Spleen (tissue), 11 donors: Measurements from ENCODE around the gene MAPK1. TPM values are rescaled to one million over a fixed set of nuclear protein-coding genes. Genes with fewer than 3 reads are reported as not detected.
"Not testable (repeated sequence)": the region's sequence is repeated elsewhere in the genome, so short reads cannot be mapped to it uniquely, and the experiment has no call there.

Experiments used
- DNase-seq: peaks from one replicate; pipeline ENCODE4 v3.0.0-alpha.2; 2020
- H3K27ac ChIP-seq, 8 donors: fragments of 200-600 bp; sonication (generic) in 7 of 8; 1 replicate in 4 of 8; 2 replicates in 4 of 8; pipeline versions ENCODE4 v1.5.0 to v1.8.0; 2016 to 2021; ENCODE audit warnings: inconsistent platforms in 4 of 8, mild to moderate bottlenecking in 4 of 8, moderate library complexity in 1 of 8
- H3K27me3 ChIP-seq, 7 donors: fragments of 200-600 bp; sonication (generic) in 6 of 7; replicated peaks in 1 of 7; 1 replicate in 4 of 7; 2 replicates in 3 of 7; pipeline versions ENCODE4 v1.5.0 to v1.8.0; 2016 to 2021; ENCODE audit warnings: inconsistent platforms in 3 of 7, mild to moderate bottlenecking in 1 of 7
- H3K36me3 ChIP-seq, 6 donors: fragments of 200-600 bp; sonication (generic) in 5 of 6; 1 replicate in 4 of 6; 2 replicates in 2 of 6; pipeline versions ENCODE4 v1.5.0 to v1.8.0; 2016 to 2021; ENCODE audit warnings: inconsistent platforms in 2 of 6
- H3K4me1 ChIP-seq, 6 donors: fragments of 200-600 bp; sonication (generic) in 5 of 6; 1 replicate in 3 of 6; 2 replicates in 3 of 6; pipeline versions ENCODE4 v1.5.0 to v1.8.0; 2016 to 2021; ENCODE audit warnings: inconsistent platforms in 3 of 6
- H3K4me3 ChIP-seq, 8 donors: fragments of 200-600 bp; sonication (generic) in 7 of 8; 1 replicate in 4 of 8; 2 replicates in 4 of 8; pipeline versions ENCODE4 v1.5.0 to v1.8.0; 2016 to 2021; ENCODE audit warnings: inconsistent platforms in 4 of 8, mild to moderate bottlenecking in 4 of 8, moderate library complexity in 2 of 8
- H3K9me3 ChIP-seq, 8 donors: fragments of 200-600 bp; sonication (generic) in 7 of 8; 1 replicate in 4 of 8; 2 replicates in 4 of 8; pipeline versions ENCODE4 v1.5.0 to v1.8.0; 2016 to 2021; ENCODE audit warnings: inconsistent platforms in 4 of 8
- POLR2A ChIP-seq, 3 donors: fragments of 450-650 bp; IDR thresholded peaks; one replicate each; pipeline ENCODE4 v1.5.1; 2017; ENCODE audit warnings: antibody characterized with exemption in 3 of 3, mild to moderate bottlenecking in 1 of 3
- POLR2AphosphoS5 ChIP-seq, 3 donors: sonication (generic); formaldehyde crosslinking; IDR thresholded peaks; one replicate each; pipeline ENCODE4 v1.5.1; 2017; ENCODE audit warnings: antibody characterized with exemption in 3 of 3
- WGBS, 5 donors: extraction: QIAGEN DNeasy Blood & Tissue Kit in 3 of 5; methylation state at CpG; one replicate each; pipeline versions ENCODE4 v1.1.5 to v1.1.7; 2013 to 2018; 5-methylcytosine and 5-hydroxymethylcytosine counted together
- intact Hi-C: fragments of 100-400 bp; cut with DNase I; formaldehyde crosslinking; loops from one replicate; pipeline ENCODE4 v1.15.0; 2023; ENCODE audit warnings: low total_unique reads
- polyA plus RNA-seq, 3 donors: library from polyadenylated mRNA; stranded (reverse); fragments of 200-250 nt; gene quantifications; one replicate each; pipeline ENCODE4 v1.2.1, GENCODE V29; 2013
- total RNA-seq, 7 donors: library from RNA; depleted of rRNA in 3 of 7; stranded (reverse); fragments of >200 nt in 3 of 7; fragmentation: NEBNext Ultra II Directional in 4 of 7; extraction: Animal tissue kit (Norgen Biotek cat#: 25700) in 4 of 7; gene quantifications; one replicate each; pipeline versions ENCODE4 v1.1.0 to v1.2.1, GENCODE V29; 2016 to 2021
- TF ChIP-seq, protein P1 (sequence below), 11 experiments: fragments of 200-600 bp in 7 of 11; fragments of 450-650 bp in 4 of 11; sonication (generic) in 4 of 11; IDR thresholded peaks in 8 of 11; conservative IDR thresholded peaks in 3 of 11; 1 replicate in 7 of 11; 2 replicates in 4 of 11; pipeline versions ENCODE4 v1.4.0 to v1.8.0; 2016 to 2021; ENCODE audit warnings: antibody characterized with exemption in 11 of 11, inconsistent platforms in 4 of 11, mild to moderate bottlenecking in 1 of 11
- donor health status: healthy with polysubstance abuse.
- donor health status: DM: no; HTN: no; CAD: no; lungs with moderate emphysema.
- donor health status: DM: no; HTN: no; CAD: no.
- donor health status: Bipolar disorder and iron deficiency.
- donor health status: healthy.
- donor health status: DM: no; HTN: no; CAD: no.
- donor health status: DM: yes; HTN: yes; CAD: no.

Gene MAPK1
- total and polyA plus RNA-seq, 10 donors: 11.6 to 165 (median 106) TPM

DNA sequence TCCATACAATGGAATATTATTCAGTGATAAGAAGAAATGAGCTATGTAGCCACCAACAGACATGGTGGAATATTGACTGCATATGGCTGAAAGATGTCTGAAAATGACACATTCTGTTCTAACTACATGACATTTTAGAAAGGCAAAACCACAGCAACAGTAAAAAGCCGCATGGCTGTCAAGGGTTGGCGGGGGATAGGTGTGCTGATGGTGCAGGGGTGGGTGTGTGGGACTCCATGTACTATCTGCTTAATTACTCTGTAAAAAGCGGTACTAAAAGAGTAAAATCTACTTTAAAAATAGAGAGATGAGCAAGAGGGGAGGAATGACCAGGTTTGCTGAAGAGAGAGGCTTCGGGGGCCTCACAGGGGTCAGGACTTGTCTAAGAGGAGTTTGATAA is 115.2 kb downstream of the MAPK1 start:
- peaks cover 0 to 36% (median 13%) of the 10 kb centered on the region in 6 donors for H3K4me1 ChIP-seq
- TF ChIP-seq POLR2A (IDR thresholded peaks at IDR 0.05): no peak
- TF ChIP-seq POLR2AphosphoS5 (IDR thresholded peaks at IDR 0.05): no peak
- TF ChIP-seq, protein P1, sequence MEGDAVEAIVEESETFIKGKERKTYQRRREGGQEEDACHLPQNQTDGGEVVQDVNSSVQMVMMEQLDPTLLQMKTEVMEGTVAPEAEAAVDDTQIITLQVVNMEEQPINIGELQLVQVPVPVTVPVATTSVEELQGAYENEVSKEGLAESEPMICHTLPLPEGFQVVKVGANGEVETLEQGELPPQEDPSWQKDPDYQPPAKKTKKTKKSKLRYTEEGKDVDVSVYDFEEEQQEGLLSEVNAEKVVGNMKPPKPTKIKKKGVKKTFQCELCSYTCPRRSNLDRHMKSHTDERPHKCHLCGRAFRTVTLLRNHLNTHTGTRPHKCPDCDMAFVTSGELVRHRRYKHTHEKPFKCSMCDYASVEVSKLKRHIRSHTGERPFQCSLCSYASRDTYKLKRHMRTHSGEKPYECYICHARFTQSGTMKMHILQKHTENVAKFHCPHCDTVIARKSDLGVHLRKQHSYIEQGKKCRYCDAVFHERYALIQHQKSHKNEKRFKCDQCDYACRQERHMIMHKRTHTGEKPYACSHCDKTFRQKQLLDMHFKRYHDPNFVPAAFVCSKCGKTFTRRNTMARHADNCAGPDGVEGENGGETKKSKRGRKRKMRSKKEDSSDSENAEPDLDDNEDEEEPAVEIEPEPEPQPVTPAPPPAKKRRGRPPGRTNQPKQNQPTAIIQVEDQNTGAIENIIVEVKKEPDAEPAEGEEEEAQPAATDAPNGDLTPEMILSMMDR (IDR thresholded peaks at IDR 0.05 in 8 of 11, conservative IDR thresholded peaks at IDR 0.05 in 3 of 11): no peak
- no peaks in the 10 kb centered on the region for H3K9me3 ChIP-seq
- H3K4me3 ChIP-seq: no peak overlapping the region
- H3K27me3 ChIP-seq: no peaks in the 10 kb centered on the region
- H3K36me3 ChIP-seq: peaks cover 0 to 50% (median 8%) of the 10 kb centered on the region in 6 donors
- H3K27ac ChIP-seq: no peak overlapping the region
- WGBS, 5 donors: 89 to 94% (median 93%) methylated on average over 4 of the region's 4 CpGs
- intact Hi-C loops: no loop called here
- no peak for DNase-seq

GRCh38 chr22:21745948-21746347 is 121.5 kb downstream of the MAPK1 start:
- whole genome bisulfite sequencing, 5 donors: 79 to 85% (median 82%) methylated on average over 8 of the region's 8 CpGs
- Histone ChIP-seq H3K27me3 (no peaks in the 10 kb centered on the region), H3K4me1 (no peaks in the 10 kb centered on the region), H3K9me3 (no peaks in the 10 kb centered on the region), H3K27ac (no peak overlapping the region), H3K4me3 (no peak overlapping the region), H3K36me3 (no peaks in the 10 kb centered on the region)
- DNase-seq: no peak
- TF ChIP-seq POLR2A (IDR thresholded peaks at IDR 0.05) (no peak), POLR2AphosphoS5 (IDR thresholded peaks at IDR 0.05) (peak in 1 of 3 donors; percentile 17)
- TF ChIP-seq, protein P1 (IDR thresholded peaks at IDR 0.05 in 8 of 11, conservative IDR thresholded peaks at IDR 0.05 in 3 of 11): no peak
- intact Hi-C loops: no loop called here

GRCh38 chr22:21744917-21745316 is 122.5 kb downstream of the MAPK1 start:
- intact Hi-C loops, H3K9me3 ChIP-seq, H3K27me3 ChIP-seq, DNase-seq, H3K36me3 ChIP-seq, H3K4me1 ChIP-seq, H3K4me3 ChIP-seq, H3K27ac ChIP-seq: not testable (repeated sequence)
- 89 to 94% (median 92%) methylated on average over 6 of the region's 6 CpGs for WGBS, 5 donors

- WGBS, 5 donors: 85 to 92% (median 89%) methylated on average over 5 to 6 of the region's 6 CpGs
- no peak for DNase-seq
- TF ChIP-seq, protein P1 (IDR thresholded peaks at IDR 0.05 in 8 of 11, conservative IDR thresholded peaks at IDR 0.05 in 3 of 11): no peak
- Histone ChIP-seq H3K27me3 (no peaks in the 10 kb centered on the region), H3K9me3 (no peaks in the 10 kb centered on the region), H3K36me3 (no peaks in the 10 kb centered on the region), H3K4me1 (peaks cover 0 to 6% (median 0%) of the 10 kb centered on the region in 6 donors), H3K4me3 (no peak overlapping the region), H3K27ac (no peak overlapping the region)
- intact Hi-C loops: no loop called here
Observed at GRCh38 chr22:21741790-21742189, 125.7 kb downstream of the MAPK1 start.

DNA sequence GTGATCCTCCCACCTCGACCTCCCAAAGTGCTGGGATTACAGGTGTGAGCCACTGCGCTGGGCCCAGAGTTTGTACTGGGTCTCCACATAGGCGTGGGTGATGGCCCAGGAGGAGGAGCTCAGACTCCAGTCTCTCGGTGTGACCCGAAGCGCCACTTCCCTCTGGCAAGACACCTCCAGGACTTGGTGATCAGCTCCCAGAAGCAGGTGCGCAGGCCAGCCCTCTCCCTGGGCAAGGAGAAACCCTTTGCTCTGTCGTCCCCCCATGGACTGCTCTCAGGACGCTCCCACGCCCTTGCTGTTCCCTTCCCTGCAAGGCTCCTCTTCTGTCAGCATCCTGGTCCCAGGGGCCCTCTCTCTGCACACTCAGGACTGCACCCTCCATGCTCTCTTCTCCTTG is 126.4 kb downstream of the MAPK1 start:
- TF ChIP-seq POLR2A (IDR thresholded peaks at IDR 0.05): no peak
- peak in 1 of 3 donors; percentile 31 for TF ChIP-seq POLR2AphosphoS5 (IDR thresholded peaks at IDR 0.05)
- intact Hi-C loops: no loop called here
- no peaks in the 10 kb centered on the region for H3K27me3 ChIP-seq
- H3K9me3 ChIP-seq: no peaks in the 10 kb centered on the region
- no peak overlapping the region for H3K4me3 ChIP-seq
- peaks cover 0 to 14% (median 5%) of the 10 kb centered on the region in 6 donors for H3K4me1 ChIP-seq
- DNase-seq: no peak
- H3K27ac ChIP-seq: no peak overlapping the region
- 84 to 94% (median 89%) methylated on average over 10 of the region's 10 CpGs for WGBS, 5 donors
- no peaks in the 10 kb centered on the region for H3K36me3 ChIP-seq
